ENCODE results near the gene PGAP3.
"Not testable (repeated sequence)": the region's sequence is repeated elsewhere in the genome, so short reads cannot be mapped to it uniquely, and the experiment has no call there.

Gene PGAP3

DNA sequence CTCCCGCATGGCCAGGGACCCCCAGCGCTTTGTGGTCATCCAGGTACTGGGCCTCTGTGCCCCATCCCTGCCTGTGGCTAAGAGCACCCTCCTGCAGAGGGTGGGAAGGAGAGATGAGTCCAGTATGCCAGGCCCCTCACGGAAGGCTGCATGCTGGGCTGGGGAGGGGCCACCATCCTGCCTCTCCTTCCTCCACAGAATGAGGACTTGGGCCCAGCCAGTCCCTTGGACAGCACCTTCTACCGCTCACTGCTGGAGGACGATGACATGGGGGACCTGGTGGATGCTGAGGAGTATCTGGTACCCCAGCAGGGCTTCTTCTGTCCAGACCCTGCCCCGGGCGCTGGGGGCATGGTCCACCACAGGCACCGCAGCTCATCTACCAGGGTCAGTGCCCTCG lies 38.8 kb upstream of the PGAP3 start:
- Histone ChIP-seq H3K36me3 (ENCODE audit: control insufficient read depth, insufficient read depth, low read length) (no peaks in the 10 kb centered on the region), H3K9ac (no peak overlapping the region), H3K79me2 (no peaks in the 10 kb centered on the region), H3K4me1 (peaks cover 2% of the 10 kb centered on the region), H3K27ac (no peak overlapping the region), H3K4me2 (ENCODE audit: low read length) (no peak overlapping the region), H3K4me3 (ENCODE audit: low read depth, low read length) (no peak overlapping the region), H3K27me3 (ENCODE audit: control insufficient read depth, insufficient read depth, low read length) (no peaks in the 10 kb centered on the region), H3K9me3 (ENCODE audit: control insufficient read depth, low read length) (no peaks in the 10 kb centered on the region), H2AFZ (no peak overlapping the region)
- TF ChIP-seq CTCF (IDR thresholded peaks at IDR 0.05) = no peak

DNA sequence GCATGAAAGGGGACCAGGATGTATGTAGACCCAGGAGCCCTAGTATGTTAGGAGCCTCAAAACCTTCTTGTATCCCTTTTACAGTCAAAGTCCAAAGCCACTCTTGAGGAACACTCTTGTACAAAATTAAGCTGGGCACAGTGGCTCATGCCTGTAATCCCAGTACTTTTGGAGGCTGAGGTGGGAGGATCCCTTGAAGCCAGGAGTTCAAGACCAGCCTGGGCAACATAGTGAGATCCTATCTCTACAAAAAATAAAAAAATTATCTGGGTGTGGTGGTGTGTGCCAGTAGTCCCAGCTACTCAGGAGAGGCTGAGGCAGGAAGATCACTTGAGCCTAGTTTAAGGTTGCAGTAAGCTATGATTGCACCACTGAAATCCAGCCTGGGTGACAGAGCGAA lies 38.1 kb upstream of the PGAP3 start:
- H3K36me3 ChIP-seq (ENCODE audit: control insufficient read depth, insufficient read depth, low read length); H3K27me3 ChIP-seq (ENCODE audit: control insufficient read depth, insufficient read depth, low read length); H3K27ac ChIP-seq; H3K79me2 ChIP-seq; H3K9ac ChIP-seq; H3K4me2 ChIP-seq (ENCODE audit: low read length); H3K4me1 ChIP-seq; H3K4me3 ChIP-seq (ENCODE audit: low read depth, low read length); H2AFZ ChIP-seq; H3K9me3 ChIP-seq (ENCODE audit: control insufficient read depth, low read length): not testable (repeated sequence)

DNA sequence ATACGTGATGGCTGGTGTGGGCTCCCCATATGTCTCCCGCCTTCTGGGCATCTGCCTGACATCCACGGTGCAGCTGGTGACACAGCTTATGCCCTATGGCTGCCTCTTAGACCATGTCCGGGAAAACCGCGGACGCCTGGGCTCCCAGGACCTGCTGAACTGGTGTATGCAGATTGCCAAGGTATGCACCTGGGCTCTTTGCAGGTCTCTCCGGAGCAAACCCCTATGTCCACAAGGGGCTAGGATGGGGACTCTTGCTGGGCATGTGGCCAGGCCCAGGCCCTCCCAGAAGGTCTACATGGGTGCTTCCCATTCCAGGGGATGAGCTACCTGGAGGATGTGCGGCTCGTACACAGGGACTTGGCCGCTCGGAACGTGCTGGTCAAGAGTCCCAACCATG lies 36.9 kb upstream of the PGAP3 start:
- H3K9ac ChIP-seq = no peak overlapping the region
- peaks cover 2% of the 10 kb centered on the region for H3K4me1 ChIP-seq
- no peaks in the 10 kb centered on the region for H3K27me3 ChIP-seq (ENCODE audit: control insufficient read depth, insufficient read depth, low read length)
- H3K27ac ChIP-seq = no peak overlapping the region
- H3K4me3 ChIP-seq (ENCODE audit: low read depth, low read length) = no peak overlapping the region
- TF ChIP-seq CTCF (IDR thresholded peaks at IDR 0.05) = no peak
- H3K79me2 ChIP-seq = no peaks in the 10 kb centered on the region
- H3K9me3 ChIP-seq (ENCODE audit: control insufficient read depth, low read length) = no peaks in the 10 kb centered on the region
- no peaks in the 10 kb centered on the region for H3K36me3 ChIP-seq (ENCODE audit: control insufficient read depth, insufficient read depth, low read length)
- H2AFZ ChIP-seq = no peak overlapping the region
- no peak overlapping the region for H3K4me2 ChIP-seq (ENCODE audit: low read length)

- Histone ChIP-seq H3K27me3 (ENCODE audit: control insufficient read depth, insufficient read depth, low read length) (no peaks in the 10 kb centered on the region), H3K4me2 (ENCODE audit: low read length) (no peak overlapping the region), H3K9me3 (ENCODE audit: control insufficient read depth, low read length) (no peaks in the 10 kb centered on the region), H3K79me2 (no peaks in the 10 kb centered on the region), H3K4me1 (no peaks in the 10 kb centered on the region), H2AFZ (no peak overlapping the region), H3K9ac (no peak overlapping the region), H3K36me3 (ENCODE audit: control insufficient read depth, insufficient read depth, low read length) (no peaks in the 10 kb centered on the region), H3K4me3 (ENCODE audit: low read depth, low read length) (no peak overlapping the region), H3K27ac (no peak overlapping the region)
- no peak for TF ChIP-seq CTCF (IDR thresholded peaks at IDR 0.05)
Observed at GRCh38 chr17:39722965-39723848, 35.4 kb upstream of the PGAP3 start.

- H3K79me2 ChIP-seq = no peaks in the 10 kb centered on the region
- no peak overlapping the region for H3K4me3 ChIP-seq (ENCODE audit: low read depth, low read length)
- TF ChIP-seq CTCF (IDR thresholded peaks at IDR 0.05) = no peak
- no peak overlapping the region for H3K27ac ChIP-seq
- H2AFZ ChIP-seq = no peak overlapping the region
- no peaks in the 10 kb centered on the region for H3K4me1 ChIP-seq
- H3K36me3 ChIP-seq (ENCODE audit: control insufficient read depth, insufficient read depth, low read length) = no peaks in the 10 kb centered on the region
- no peaks in the 10 kb centered on the region for H3K9me3 ChIP-seq (ENCODE audit: control insufficient read depth, low read length)
- no peak overlapping the region for H3K9ac ChIP-seq
- H3K27me3 ChIP-seq (ENCODE audit: control insufficient read depth, insufficient read depth, low read length) = no peaks in the 10 kb centered on the region
- H3K4me2 ChIP-seq (ENCODE audit: low read length) = no peak overlapping the region
Observed at GRCh38 chr17:39722104-39722503, 34.2 kb upstream of the PGAP3 start.

Data from parathyroid adenoma (tissue), 2 donors.